ENCODE results near the gene SLC29A1. TPM values are rescaled to one million over a fixed set of nuclear protein-coding genes. Genes with fewer than 3 reads are reported as not detected.

Gene SLC29A1
- total and polyA plus RNA-seq, 2 of the 8 experiments (the other 6 are each of a cell fraction or from before 2014, with no cell fraction given): 187 to 558 TPM

- TF ChIP-seq CREB1 (IDR thresholded peaks at IDR 0.05): 0 out of 2 replicates have a peak, but pooled peaks have one; percentile 4
Measured at GRCh38 chr6:44224029-44224964, 902 bp downstream of the SLC29A1 start (continued).
